Keratinocyte (primary cell): ENCODE results near the gene SEC31A. TPM values are rescaled to one million over a fixed set of nuclear protein-coding genes. Genes with fewer than 3 reads are reported as not detected.

Experiments used
- DNase-seq: peaks from one replicate; pipeline ENCODE4 v3.0.0-alpha.2; 2011; ENCODE audit warnings: low read depth, missing footprints, low spot score
- FAIRE-seq: peaks from 2 replicates; lab custom pipeline; 2011; peaks lifted over from hg19 to GRCh38; lab: Jason Lieb, UNC
- H2AFZ ChIP-seq: 2 replicates; pipeline ENCODE4 v1.6.0; 2012; ENCODE audit warnings: low read length, control low read depth, inconsistent platforms; ENCODE audit not compliant: control insufficient read depth
- H3K27ac ChIP-seq: 2 replicates; pipeline ENCODE4 v1.5.1; 2011; ENCODE audit warnings: low read length; ENCODE audit not compliant: control insufficient read depth, insufficient read depth
- H3K27me3 ChIP-seq: 3 replicates; pipeline ENCODE4 v1.6.0; 2011; ENCODE audit warnings: low read length; ENCODE audit not compliant: control insufficient read depth, insufficient read depth; ENCODE audit errors: extremely low read depth
- H3K36me3 ChIP-seq, 2 experiments: 2 replicates in 1 of 2; 3 replicates in 1 of 2; pipeline ENCODE4 v1.5.1; 2011; ENCODE audit warnings: low read length in 2 of 2, mild to moderate bottlenecking in 1 of 2; ENCODE audit not compliant: control insufficient read depth in 2 of 2, insufficient read depth in 2 of 2; ENCODE audit errors: extremely low read depth in 1 of 2
- H3K4me1 ChIP-seq: 3 replicates; pipeline ENCODE4 v1.5.1; 2011; ENCODE audit warnings: low read length; ENCODE audit not compliant: control insufficient read depth, insufficient read depth; ENCODE audit errors: extremely low read depth
- H3K4me2 ChIP-seq: 3 replicates; pipeline ENCODE4 v1.6.0; 2011; ENCODE audit warnings: low read depth, low read length; ENCODE audit not compliant: control insufficient read depth, insufficient read depth; ENCODE audit errors: extremely low read depth
- H3K4me3 ChIP-seq, 3 experiments: fragments of 200-600 bp in 1 of 3; sonication (generic) in 1 of 3; 2 replicates in 2 of 3; 3 replicates in 1 of 3; pipeline ENCODE4 v1.5.1; 2011 to 2016; ENCODE audit warnings: low read length in 3 of 3, mild to moderate bottlenecking in 3 of 3, control low read depth in 2 of 3, inconsistent platforms in 1 of 3, low read depth in 1 of 3, mixed read lengths in 1 of 3, mixed run types in 1 of 3, moderate library complexity in 1 of 3; ENCODE audit not compliant: control insufficient read depth in 2 of 3, insufficient read depth in 2 of 3; ENCODE audit errors: extremely low read depth in 1 of 3
- H3K79me2 ChIP-seq: 2 replicates; pipeline ENCODE4 v1.6.0; 2012; ENCODE audit warnings: low read length; ENCODE audit not compliant: control insufficient read depth, insufficient read depth
- H3K9ac ChIP-seq: 3 replicates; pipeline ENCODE4 v1.6.0; 2011; ENCODE audit warnings: low read length; ENCODE audit not compliant: control insufficient read depth, insufficient read depth; ENCODE audit errors: extremely low read depth
- H3K9me1 ChIP-seq: 3 replicates; pipeline ENCODE4 v1.6.0; 2011; ENCODE audit warnings: low read length; ENCODE audit not compliant: control insufficient read depth, insufficient read depth; ENCODE audit errors: extremely low read depth
- H3K9me3 ChIP-seq: 2 replicates; pipeline ENCODE4 v1.5.1; 2012; ENCODE audit warnings: low read depth, low read length; ENCODE audit not compliant: control insufficient read depth
- H4K20me1 ChIP-seq: 3 replicates; pipeline ENCODE4 v1.6.0; 2011; ENCODE audit warnings: low read length; ENCODE audit not compliant: control insufficient read depth, insufficient read depth; ENCODE audit errors: extremely low read depth
- EZH2 ChIP-seq: IDR thresholded peaks from one replicate; pipeline ENCODE4 v1.6.1; 2012; ENCODE audit warnings: inconsistent platforms, mild to moderate bottlenecking, low read length, moderate library complexity
- dilution Hi-C: fragments of 300-500 bp; cut with MboI; formaldehyde crosslinking; loops from one replicate; pipeline ENCODE4 v1.7.0; 2020; ENCODE audit warnings: low sequenced_read_pairs; ENCODE audit not compliant: extremely low pct_ligation_motif_present
- polyA plus RNA-seq, 5 experiments: library from polyadenylated mRNA; depleted of rRNA in 3 of 5; stranded (reverse) in 3 of 5; stranded (forward) in 1 of 5; unstranded in 1 of 5; fragments of >200 nt; gene quantifications; 1 replicate in 1 of 5; 2 replicates in 3 of 5; 3 replicates in 1 of 5; pipeline versions ENCODE4 v1.2.1 to v1.2.3, GENCODE V29; 2011 to 2012; ENCODE audit warnings: missing spikeins in 2 of 5, low read depth in 1 of 5, low replicate concordance in 1 of 5
- TF ChIP-seq, protein P1 (sequence below), 3 experiments: IDR thresholded peaks in 1 of 3; conservative IDR thresholded peaks in 1 of 3; optimal IDR thresholded peaks in 1 of 3; 2 replicates in 2 of 3; 3 replicates in 1 of 3; pipeline versions ENCODE3 to v1.5.1; 2011; ENCODE audit warnings: low read length in 3 of 3, mild to moderate bottlenecking in 3 of 3, moderate library complexity in 2 of 3, control low read depth in 1 of 3, inconsistent platforms in 1 of 3; ENCODE audit not compliant: insufficient read depth in 2 of 3; ENCODE audit errors: extremely low read depth in 1 of 3

The SEC31A gene
- polyA plus RNA-seq, 1 donor (not counting 4 experiments of a cell fraction or from before 2014, with no cell fraction given), result 192 TPM

- peaks cover 10% of the 10 kb centered on the region for H3K4me1 ChIP-seq
- no peaks in the 10 kb centered on the region for H4K20me1 ChIP-seq
- FAIRE-seq (no peak), DNase-seq (no peak)
- H3K4me3 ChIP-seq, result no peak overlapping the region
- TF ChIP-seq EZH2, result no peak
- TF ChIP-seq, protein P1, sequence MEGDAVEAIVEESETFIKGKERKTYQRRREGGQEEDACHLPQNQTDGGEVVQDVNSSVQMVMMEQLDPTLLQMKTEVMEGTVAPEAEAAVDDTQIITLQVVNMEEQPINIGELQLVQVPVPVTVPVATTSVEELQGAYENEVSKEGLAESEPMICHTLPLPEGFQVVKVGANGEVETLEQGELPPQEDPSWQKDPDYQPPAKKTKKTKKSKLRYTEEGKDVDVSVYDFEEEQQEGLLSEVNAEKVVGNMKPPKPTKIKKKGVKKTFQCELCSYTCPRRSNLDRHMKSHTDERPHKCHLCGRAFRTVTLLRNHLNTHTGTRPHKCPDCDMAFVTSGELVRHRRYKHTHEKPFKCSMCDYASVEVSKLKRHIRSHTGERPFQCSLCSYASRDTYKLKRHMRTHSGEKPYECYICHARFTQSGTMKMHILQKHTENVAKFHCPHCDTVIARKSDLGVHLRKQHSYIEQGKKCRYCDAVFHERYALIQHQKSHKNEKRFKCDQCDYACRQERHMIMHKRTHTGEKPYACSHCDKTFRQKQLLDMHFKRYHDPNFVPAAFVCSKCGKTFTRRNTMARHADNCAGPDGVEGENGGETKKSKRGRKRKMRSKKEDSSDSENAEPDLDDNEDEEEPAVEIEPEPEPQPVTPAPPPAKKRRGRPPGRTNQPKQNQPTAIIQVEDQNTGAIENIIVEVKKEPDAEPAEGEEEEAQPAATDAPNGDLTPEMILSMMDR (optimal IDR thresholded peaks at IDR 0.05 in 1 of 3, IDR thresholded peaks at IDR 0.05 in 1 of 3, conservative IDR thresholded peaks at IDR 0.05 in 1 of 3; ENCODE audit: extremely low read depth in 1 of 3, insufficient read depth in 2 of 3, low read length in 3 of 3), result no peak
- H3K9me3 ChIP-seq, result no peaks in the 10 kb centered on the region
- no peak overlapping the region for H2AFZ ChIP-seq
- no peak overlapping the region for H3K27ac ChIP-seq
- H3K4me2 ChIP-seq, result no peak overlapping the region
- H3K9me1 ChIP-seq, result no peaks in the 10 kb centered on the region
- no peaks in the 10 kb centered on the region for H3K27me3 ChIP-seq
- H3K9ac ChIP-seq, result no peak overlapping the region
- H3K36me3 ChIP-seq, result no peaks in the 10 kb centered on the region
- dilution Hi-C loops, result no loop called here
- peaks cover 18% of the 10 kb centered on the region for H3K79me2 ChIP-seq
Observed at GRCh38 chr4:82903737-82904136, 12.8 kb upstream of the SEC31A start.

DNA sequence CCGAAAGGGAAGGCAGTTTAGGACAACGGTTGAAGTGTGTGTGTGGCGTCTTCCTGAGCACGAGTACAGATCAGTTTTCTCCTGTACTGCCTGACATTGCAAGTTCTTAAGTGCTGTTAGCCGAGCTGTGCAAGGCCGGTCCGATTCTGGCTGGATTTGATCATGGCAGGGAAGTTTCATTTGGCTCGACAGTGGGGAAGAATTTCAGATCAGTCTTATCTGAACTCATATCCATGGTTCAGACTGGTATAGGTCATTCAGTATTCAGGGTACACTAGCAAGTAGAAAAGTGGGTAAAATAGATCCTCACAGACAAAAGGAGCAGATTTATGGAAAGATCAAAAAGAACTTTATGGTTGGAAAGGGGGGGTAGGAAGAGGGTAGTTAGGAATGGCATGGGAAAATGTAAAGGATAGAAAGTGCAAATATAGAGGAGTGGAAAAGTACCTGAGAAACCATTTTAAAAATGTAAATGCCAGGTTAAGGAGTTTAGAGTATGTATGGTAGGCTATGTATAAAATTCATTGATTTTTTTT is 10.3 kb upstream of the SEC31A start:
- dilution Hi-C loops, result no loop called here
- Histone ChIP-seq H3K4me1 (peaks cover 18% of the 10 kb centered on the region), H3K9ac (peak overlapping the region; percentile 92), H3K4me2 (peak overlapping the region; percentile 71), H3K36me3 (peaks cover 7 to 8% of the 10 kb centered on the region in 2 experiments), H3K27ac (peak overlapping the region; percentile 92), H3K4me3 (peak overlapping the region; percentile 65 to 98 (median 75)), H4K20me1 (no peaks in the 10 kb centered on the region), H3K9me3 (no peaks in the 10 kb centered on the region), H3K9me1 (no peaks in the 10 kb centered on the region), H3K79me2 (peaks cover 43% of the 10 kb centered on the region), H3K27me3 (no peaks in the 10 kb centered on the region), H2AFZ (peak overlapping the region; percentile 84)
- FAIRE-seq, result peak; percentile 20
- TF ChIP-seq, protein P1 (optimal IDR thresholded peaks at IDR 0.05 in 1 of 3, IDR thresholded peaks at IDR 0.05 in 1 of 3, conservative IDR thresholded peaks at IDR 0.05 in 1 of 3; ENCODE audit: extremely low read depth in 1 of 3, insufficient read depth in 2 of 3, low read length in 3 of 3), result no peak
- TF ChIP-seq EZH2, result no peak
- no peak for DNase-seq
